Left renal cortex interstitium (tissue), 4 donors: ENCODE results near the gene PRR33. TPM values are rescaled to one million over a fixed set of nuclear protein-coding genes. Genes with fewer than 3 reads are reported as not detected.

Experiments
- DNase-seq, 4 donors: peaks; one replicate each; pipeline ENCODE4 v3.0.0-alpha.2; 2013; ENCODE audit warnings: low read depth in 4 of 4, low spot score in 2 of 4, missing footprints in 1 of 4
- polyA plus RNA-seq, 4 donors: library from polyadenylated mRNA; unstranded; fragments of 120-200 nt; gene quantifications; one replicate each; pipeline ENCODE4 v1.2.1, GENCODE V29; 2013; ENCODE audit not compliant: insufficient read length in 4 of 4

The PRR33 gene
- polyA plus RNA-seq, 4 donors: 0.04 to 0.27 (median 0.19) TPM

DNA sequence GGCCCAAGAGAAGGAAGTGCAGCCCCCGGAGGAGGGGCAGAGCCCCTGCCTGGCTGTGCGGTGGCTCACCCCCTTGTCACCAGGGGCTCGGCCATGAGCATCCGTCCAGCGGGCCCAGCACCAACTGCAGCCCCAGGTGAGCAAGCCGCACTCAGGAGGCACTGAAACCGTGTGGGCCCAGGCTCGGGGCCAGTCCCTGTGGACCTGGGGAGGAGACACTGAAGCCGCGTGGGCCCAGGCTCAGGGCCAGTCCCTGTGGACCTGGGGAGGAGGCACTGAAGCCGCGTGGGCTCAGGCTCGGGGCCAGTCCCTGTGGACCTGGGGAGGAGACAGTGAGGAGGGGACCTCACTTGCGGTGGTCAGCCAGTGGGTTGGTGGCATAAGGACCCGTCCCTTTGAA is 24.9 kb downstream of the PRR33 start:
- no peak for DNase-seq

DNA sequence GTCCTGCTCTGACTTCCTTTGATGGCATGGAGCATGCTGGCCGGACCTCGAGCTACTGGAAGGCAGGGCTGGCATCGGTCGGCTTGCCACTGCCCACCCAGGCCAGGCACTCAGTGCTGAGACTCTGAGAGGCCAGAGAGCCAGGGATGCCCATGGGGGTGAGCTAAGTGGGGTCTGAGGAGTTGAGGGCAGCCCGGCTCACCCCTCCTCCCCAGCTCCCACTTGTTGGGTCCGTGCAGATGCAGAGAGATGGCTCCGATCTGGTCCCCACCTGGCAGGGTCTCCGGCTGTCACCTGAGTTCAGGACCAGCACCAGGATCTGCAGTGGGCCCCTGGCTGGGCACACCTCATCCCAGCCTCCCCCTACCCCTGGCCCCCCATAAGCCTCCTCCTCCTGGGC is 25.5 kb downstream of the PRR33 start:
- DNase-seq: no peak

DNA sequence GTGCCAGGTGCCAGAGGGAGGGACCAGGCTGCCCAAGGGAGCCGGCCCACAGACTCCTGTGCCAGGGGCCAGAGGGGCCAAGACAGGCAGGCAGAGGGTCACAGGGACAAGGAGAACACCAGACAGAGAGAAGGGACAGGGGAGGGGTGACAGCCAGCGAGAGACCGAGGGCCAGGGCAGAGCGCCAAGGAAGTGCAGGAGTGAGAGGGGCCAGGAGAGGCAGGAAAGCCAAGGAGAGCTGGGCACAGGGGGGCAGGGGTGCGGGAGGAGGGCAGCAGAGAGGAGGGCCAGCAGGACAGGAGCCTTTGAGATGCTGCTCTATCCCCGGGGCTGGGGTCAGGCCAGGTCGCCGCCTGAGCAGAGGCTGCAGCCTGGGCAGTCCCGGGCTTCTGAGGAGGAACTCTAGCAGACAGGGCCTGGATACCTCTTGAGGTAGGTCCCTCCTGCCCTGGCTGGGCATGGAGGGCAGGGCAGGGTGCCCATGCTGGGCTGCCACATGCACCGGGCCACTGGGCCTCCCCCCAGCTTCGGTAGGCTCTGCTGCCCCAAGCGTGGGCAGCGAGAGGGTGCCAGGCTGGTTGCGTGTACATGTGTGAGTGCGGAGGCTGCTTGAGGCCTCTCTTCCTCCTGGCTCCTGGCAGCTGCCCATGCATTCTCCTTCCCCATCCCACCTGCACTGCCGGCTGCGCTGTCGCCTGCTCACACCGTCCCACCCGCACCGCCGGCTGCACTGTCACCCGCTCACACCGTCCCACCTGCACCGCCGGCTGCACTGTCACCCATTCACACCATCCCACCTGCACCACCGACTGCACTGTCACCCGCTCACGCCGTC is 26.6 kb downstream of the PRR33 start:
- no peak for DNase-seq

DNA sequence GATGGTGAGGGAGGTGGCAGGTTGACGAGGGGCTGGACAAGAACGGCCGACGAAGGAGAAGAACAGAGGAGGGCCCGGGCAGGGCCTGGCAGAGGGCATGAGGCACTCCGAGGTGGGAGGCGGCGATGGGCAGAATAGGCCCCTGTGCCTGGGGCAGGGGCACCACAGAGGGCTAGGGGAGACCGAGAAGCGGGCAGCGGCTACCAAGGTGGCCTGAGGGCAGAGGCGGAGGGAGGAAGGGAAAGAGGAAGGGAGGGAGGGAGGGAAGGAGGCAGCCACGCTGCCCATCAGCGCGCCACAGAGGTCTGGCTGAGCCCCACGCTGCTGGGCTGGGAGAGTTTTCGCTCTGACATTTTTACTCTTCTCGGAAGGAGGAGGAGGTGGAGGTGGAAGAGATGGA is 27.5 kb downstream of the PRR33 start:
- DNase-seq: no peak

DNA sequence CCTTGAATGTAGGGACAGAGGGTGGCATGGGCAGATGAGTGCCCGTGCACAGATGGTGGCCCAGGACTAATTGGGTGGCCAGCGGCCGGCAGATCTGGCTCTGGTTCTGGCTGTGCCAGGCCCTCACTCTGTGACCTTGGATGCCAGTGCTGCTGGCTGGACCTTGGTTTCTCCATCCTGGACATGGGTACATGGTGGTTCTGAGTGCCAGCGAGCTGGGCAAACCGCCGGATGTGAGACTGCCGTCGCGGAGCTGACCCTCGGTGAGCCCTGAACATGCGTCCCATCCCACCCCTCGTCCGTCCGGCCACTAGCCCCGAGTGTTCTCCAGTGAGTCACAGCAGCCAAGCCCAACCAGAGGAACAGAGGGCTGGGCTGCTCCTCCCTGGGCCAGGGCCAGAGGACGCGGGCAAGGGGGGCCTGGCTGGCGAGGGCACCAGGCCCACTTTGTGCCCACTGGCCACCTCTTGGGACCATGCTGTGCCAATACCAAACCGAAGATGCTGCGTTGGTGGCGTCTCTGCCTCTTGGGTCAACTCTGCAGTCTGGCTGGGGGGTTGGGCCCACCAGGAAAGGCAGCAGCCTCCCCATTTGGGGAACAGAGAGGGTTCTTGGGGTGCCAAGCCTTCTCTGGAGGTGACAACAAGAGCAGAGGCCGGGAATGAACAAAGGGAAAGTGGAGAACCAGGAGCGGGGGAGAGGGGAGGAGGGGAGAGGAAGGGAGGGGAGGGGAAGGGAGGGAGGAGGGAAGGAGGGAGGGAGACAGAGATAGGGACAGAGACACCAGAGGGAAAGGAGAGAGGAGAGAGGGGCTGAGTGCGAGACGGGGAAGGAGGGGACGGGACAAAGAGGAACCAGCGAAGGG is 28.1 kb downstream of the PRR33 start:
- no peak for DNase-seq

DNA sequence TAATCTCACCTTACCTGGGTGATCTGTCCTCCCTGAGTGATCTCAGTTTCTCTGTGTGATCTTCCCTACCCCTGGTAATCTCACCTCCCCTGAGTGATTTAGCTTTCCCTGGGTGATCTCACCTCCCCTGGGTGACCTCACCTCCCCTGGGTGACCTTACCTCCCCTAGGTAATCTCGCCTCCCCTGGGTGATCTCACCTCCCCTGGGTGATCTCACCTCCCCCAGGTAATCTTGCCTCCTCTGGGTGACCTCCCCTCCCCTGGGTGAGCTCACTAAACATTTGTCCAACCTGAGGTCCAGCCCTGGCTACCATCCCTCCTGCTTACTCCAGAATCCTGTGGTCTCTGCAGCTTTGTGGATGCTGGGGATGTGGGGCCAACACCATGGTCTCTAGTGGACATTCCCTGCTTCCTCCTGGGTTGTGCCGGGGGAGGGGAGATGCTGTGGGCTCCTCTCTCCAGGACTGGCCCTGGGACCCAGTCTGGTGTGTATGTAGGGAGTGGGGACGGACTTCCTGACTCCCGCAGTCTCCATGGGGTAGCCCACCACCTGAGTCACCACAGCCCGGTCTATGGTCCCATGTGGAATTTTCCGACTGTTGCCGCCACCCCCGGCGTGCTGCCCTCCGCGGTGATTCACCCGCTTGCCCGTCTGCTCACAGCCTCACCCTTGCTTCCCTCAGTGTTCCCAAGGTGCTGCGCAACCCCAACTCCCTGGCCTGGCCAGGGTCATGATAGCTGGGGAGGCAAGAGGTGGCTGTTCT is 28.9 kb downstream of the PRR33 start:
- no peak for DNase-seq

DNA sequence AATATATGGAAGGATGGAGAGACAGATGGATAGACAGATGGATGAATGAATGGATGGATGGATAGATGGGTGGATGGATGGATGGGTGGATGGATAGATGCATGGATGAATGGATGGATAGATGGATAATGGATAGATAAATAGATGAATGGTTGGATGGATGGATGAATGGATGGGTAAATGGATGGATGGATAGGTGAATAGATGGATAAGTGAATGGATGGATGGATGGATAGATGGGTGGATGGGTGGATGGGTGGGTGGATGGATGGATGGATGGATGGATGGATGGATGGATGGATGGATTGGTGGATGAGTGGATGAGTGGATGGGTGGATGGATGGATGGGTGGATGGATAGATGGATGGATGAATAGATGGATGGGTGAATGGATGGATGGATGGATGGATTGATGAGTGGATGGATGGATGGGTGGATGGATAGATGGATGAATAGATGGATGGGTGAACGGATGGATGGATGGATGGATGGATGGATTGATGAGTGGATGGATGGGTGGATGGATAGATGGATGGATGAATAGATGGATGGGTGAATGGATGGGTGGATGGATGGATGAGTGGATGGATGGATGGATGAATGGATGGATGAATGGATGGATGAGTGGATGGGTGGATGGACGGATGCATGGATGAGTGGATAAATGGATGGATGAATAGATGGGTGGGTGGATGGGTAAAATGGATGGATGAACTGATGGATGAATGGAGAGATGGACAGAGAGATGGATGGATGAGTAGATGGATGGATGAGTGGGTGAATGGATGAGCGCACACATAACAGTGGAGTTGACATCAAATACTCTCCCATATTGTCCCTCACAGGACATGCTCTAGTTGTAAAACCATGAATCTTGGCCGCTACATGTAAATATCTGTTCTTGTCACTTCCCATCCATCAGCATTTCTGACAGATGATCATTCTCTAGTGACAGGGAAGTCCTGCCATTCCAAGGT is 30.0 kb downstream of the PRR33 start:
- DNase-seq: no peak

DNA sequence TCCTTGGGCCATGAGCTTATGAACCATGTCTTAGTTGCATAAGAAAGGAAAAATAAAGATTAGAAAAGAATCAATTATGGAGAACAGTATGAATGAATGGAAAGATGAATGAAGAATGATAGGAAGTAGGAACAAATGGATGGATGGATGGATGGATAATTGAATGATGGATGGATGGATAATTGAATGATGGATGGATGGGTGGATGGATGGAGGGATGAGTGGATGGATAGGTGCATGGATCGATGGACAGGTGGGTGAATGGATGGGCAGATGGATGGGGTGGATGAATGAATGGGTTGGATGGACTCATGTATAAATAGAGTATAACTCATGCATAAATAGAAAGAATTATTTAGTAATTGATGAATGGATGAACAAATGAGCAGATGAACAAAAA is 31.6 kb downstream of the PRR33 start:
- no peak for DNase-seq

DNA sequence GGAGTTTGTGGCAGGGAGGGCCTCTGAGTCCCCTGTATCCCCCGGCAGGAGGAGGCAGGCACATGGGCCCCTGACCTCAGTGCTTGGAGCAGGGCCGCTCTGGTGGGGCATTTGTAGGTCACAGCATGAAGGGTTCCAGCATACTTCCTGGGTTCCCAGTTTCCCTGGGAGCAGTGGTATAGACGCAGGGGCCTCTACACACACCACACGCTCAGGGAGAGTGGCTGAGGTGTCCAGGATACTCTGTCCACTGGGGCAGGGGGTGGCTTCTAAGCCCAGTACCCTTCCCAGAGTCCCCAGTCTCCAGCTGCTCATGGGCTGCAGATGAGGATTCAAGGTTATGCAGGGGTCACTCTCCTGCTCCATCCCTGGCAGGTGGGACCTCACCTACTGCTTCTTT is 32.7 kb downstream of the PRR33 start:
- no peak for DNase-seq

DNA sequence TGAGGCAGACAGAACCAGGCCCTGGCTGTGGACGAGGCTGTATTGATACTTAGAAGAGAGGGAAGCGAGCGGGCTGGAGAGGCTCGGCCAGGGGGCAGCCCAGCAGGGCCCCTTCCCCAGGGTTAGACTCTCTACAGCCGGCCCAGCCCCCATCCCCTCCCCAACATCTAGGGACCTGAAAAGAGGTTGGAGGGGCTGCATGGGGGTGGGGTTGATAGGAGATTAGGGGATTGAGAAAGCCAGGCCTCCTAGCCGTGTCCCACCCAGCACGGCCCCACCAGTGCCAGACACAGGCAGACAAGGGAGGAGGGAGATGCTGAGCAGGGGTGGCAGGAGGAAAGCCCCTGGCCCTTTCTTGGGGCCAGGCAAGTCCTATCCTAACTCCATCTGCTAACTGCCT is 33.1 kb downstream of the PRR33 start:
- no peak for DNase-seq

DNA sequence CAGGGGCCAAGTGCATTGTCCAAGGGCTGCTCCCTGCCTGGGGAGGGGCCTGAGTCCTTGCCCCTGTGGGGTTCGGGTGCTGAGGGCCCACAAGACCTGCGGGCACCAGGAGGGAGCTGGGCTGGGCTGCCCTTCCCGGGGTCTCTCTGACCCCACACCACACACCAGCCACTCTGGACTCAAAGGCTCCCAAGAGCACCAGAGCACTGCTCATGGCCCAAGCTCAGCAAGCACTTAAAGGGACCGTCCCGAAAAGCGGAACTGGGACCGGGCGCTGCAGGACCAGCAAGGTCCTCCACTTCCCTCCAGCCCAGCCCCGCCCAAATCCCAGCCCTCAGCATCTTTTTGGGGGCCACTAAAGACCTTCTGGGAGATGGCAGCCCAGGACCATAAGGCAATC is 33.5 kb downstream of the PRR33 start:
- no peak for DNase-seq

DNA sequence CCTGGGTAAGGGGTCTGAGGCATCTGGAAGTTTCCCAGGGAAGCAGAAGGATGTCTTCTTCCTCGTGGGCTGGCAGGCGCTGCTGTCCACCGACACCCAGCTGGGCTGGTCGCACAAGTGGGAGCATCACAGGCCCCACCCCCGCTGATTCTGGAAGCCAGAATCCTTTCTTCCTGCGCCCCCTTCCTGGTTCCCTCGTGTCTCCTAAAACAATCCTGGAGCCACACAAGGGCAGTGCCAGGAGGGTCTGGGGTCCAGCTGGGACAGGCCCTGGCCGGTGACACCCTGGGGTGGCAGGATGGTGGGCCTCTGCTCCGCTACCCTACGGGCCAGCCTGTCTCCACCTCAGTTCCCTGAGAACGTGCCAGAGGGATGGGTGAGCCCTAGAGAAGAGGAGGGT is 34.6 kb downstream of the PRR33 start:
- no peak for DNase-seq

DNA sequence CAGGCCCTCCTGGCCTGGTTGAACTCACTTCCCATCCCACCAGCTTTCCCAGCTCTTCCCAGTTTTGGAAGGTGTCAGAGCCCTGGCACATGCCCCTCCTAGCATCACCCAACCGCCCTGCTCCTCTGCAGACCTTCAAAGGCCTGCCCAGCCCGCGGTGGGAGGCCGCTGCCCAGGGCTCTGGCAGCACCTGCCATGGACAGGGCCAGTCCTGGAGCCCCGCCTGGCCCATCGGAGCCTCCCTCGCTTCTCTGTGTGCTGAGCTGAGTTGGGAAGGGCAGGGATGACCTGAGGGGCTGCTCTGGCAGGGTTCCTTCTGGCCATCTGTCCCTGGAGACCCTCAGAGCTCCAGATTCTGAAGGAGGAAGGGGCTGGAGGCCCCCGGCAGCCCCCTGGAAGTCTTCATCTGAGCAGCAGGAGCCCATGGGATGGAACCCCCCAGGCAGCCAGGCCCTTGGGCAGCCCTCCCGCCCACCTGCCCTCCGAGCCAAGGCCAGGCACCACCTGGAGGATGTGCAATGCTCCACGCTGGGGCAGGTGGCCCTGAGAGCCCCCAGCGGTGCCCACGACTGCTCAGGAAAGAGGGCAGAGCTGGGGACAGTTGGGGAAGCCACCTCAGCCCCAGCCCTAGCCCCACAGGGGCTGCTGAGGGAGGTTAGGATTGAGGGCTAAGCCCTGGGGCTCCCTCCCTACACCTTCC is 35.2 kb downstream of the PRR33 start:
- no peak for DNase-seq

DNA sequence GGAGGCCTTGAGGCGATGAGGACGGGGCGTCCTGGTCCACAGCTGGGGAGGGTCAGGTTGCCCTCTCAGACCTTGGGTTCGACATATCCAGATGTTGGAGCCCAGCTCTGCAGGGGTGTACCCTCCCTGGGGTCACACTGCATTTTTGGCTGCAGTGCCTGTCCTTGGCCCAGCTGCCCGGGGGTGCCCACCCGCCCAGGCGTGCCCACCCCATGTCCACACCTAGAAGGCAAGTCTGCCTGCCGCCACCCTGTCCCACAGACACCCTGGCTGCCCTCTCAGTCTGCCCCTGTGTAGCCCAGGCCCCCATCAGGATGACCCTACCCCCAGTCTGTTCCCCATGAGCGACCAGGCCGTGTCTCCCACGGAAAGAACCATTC is 35.8 kb downstream of the PRR33 start:
- no peak for DNase-seq

DNA sequence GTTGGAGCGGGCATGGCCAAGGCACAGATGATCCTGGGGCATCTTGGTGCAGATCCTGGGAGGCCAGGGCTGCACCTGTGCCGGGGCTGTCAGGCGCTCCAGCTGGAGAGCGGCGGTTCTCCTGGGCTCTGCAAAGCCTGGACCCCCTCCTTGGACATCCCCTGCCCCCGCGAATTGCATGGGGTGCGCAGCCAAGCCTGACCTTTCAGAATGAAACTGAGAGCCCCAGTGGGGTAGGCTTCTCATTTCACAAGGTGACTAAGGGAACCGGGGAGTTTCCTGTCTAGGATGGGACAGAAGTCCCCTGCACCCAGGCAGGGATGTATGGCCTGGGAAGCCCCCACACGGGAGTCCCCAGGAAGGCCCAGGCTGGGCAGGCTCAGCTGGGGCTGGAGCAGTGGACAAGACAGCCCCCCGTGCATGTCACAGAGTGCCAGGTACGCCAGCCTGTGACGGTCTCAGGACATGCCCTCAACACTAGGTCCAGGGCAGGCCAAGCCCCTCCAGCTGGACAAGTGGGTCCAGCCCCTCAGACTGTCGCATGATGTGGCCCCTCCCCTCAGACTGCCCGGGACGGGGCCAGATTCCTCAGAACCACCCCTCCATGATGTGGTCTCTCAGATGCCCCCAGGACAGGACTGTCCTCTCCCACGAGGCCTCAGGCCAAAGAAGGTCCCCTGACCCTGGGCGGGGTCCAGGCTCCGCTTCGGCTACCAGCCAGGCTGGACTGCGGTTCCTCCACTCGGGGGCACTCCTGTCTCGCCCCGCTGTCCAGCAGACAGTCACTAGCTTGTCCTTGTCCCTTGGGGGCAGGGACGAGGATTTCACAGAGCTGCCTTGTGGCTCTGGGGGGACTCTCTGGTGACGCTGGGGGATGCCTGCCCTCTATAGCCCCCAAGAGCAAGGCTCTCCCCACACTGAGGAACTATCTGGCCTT is 36.5 kb downstream of the PRR33 start:
- DNase-seq: no peak

DNA sequence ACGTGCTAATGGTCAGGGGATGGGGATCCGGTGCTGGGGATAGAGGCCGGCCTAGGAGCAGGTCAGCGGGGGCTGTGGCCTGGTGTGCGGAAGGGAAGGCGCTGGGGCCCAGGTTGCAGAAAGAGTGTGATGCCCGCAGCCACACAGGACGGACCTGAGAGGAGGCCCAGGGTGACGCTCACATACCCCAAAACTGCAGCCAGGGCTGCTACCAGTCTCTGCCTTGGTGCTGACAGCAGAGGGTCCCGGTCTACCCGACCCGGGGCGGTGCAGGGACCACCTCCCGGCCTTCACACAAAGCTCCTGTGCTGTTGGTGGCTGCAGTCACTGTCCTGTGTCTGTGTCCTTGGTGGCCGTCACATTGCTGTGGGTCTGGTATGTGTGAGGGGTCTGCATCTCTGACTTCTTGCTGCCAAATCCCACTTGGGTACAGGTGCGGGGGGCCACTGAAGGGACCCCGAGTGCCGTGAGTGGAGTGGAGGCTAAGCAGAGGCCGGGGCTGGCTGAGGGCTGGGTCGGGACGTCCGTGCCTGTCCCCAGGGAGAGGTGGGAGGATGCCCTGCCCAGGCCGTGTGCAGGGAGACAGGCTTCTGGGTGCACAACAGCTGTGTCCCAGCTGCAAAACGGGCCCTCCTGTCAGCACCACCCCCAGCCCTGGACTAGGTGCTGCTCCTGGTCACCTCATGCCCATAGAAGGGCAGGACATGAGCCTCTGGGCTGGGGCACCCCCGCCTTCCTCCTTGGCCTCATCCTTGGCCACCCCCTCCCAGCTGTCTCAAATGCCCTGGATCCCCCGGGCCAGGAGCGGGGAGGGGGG is 37.4 kb downstream of the PRR33 start:
- DNase-seq: no peak

DNA sequence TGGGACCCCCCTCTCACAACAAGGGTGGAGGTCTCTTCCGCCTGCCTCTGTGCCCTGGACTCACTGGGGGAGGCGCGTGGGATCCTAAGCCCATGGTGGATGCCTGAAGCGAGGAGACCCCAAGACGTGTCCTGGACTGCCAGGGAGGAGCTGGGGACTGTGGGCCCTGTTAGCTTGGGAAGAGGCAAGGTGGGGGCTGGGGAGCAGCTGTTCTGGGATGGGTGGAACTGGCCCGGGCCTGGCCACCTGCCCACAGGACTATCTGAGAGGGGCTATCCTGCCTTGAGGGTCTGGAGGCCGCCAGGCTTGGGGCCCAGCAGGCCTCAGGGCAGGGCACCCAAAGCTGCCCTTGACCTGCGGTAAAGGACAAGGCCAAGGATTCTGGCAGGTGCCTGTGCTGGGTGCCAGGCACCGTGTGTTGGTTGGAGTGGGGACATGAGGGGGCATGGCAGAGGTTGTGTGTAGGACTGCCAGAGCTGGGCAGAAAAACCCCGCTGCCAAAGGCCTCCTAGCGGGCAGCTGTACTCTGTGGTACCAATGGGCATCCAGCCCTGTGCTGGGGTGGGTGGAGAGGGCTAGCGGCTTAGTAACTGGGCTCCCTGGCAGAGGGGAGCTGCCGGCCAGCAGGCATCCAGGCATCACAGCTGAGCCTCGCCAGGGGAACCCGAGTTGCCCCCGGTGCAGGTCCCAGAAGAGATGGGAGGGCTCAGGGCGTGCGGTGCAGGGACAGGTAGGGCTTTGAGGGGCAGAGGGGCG is 38.1 kb downstream of the PRR33 start:
- DNase-seq: no peak
